Measurements from ENCODE around the gene GPN3. TPM values are rescaled to one million over a fixed set of nuclear protein-coding genes. Genes with fewer than 3 reads are reported as not detected.
"Not testable (repeated sequence)": the region's sequence is repeated elsewhere in the genome, so short reads cannot be mapped to it uniquely, and the experiment has no call there.

GPN3 gene
- total RNA-seq, 6 experiments from 2014 or later, result 22.9 to 30.4 (median 25.1) TPM

DNA sequence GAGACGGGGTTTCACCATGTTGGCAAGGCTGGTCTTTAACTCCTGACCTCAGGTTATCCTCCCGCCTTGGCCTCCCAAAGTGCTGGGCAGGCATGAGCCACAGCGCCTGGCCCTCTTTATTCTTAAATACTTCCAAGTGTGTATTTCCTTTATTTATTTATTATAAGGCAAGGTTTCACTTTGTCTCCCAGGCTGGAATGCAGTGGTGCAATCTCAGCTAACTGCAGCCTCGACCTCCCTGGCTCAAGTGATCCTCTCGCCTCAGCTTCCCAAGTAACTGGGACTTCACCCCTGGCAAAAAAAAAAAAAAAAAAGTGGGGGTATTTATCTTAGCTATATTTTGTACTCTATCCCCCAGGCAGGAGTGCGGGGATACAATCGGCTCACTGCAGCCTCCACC is 7.4 kb upstream of the GPN3 start:
- Mint-ChIP-seq H3K27ac (no peak overlapping the region), H3K9me3 (no peaks in the 10 kb centered on the region), H3K4me1 (ENCODE audit: low read depth) (no peaks in the 10 kb centered on the region), H3K27me3 (ENCODE audit: insufficient read depth) (no peaks in the 10 kb centered on the region; the same call in 1 of the 2 replicates), H3K4me3 (no peak overlapping the region), H3K36me3 (ENCODE audit: low read depth) (0 out of 2 replicates have a peak, but pooled peaks cover 4% of the 10 kb centered on the region)
- TF ChIP-seq, protein P1, sequence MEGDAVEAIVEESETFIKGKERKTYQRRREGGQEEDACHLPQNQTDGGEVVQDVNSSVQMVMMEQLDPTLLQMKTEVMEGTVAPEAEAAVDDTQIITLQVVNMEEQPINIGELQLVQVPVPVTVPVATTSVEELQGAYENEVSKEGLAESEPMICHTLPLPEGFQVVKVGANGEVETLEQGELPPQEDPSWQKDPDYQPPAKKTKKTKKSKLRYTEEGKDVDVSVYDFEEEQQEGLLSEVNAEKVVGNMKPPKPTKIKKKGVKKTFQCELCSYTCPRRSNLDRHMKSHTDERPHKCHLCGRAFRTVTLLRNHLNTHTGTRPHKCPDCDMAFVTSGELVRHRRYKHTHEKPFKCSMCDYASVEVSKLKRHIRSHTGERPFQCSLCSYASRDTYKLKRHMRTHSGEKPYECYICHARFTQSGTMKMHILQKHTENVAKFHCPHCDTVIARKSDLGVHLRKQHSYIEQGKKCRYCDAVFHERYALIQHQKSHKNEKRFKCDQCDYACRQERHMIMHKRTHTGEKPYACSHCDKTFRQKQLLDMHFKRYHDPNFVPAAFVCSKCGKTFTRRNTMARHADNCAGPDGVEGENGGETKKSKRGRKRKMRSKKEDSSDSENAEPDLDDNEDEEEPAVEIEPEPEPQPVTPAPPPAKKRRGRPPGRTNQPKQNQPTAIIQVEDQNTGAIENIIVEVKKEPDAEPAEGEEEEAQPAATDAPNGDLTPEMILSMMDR (IDR thresholded peaks at IDR 0.05), result no peak
- no peak for DNase-seq

- Mint-ChIP-seq H3K27me3 (ENCODE audit: insufficient read depth) (peaks cover 2% of the 10 kb centered on the region), H3K4me1 (ENCODE audit: low read depth) (peaks cover 25% of the 10 kb centered on the region), H3K9me3 (no peaks in the 10 kb centered on the region), H3K4me3 (peak overlapping the region; percentile 97), H3K27ac (peak overlapping the region; percentile 88), H3K36me3 (ENCODE audit: low read depth) (no peaks in the 10 kb centered on the region)
- TF ChIP-seq, protein P1 (IDR thresholded peaks at IDR 0.05), result no peak
- no peak for DNase-seq
Measured at GRCh38 chr12:110467847-110468213, 227 bp downstream of the GPN3 start.

GRCh38 chr12:110466791-110467190 is 1.3 kb downstream of the GPN3 start:
- TF ChIP-seq, protein P1 (IDR thresholded peaks at IDR 0.05), result no peak
- Mint-ChIP-seq H3K9me3 (no peaks in the 10 kb centered on the region), H3K27me3 (ENCODE audit: insufficient read depth) (peaks cover 2% of the 10 kb centered on the region), H3K36me3 (ENCODE audit: low read depth) (no peaks in the 10 kb centered on the region), H3K27ac (peak overlapping the region; percentile 88; the same call in 1 of the 2 replicates), H3K4me1 (ENCODE audit: low read depth) (peaks cover 25% of the 10 kb centered on the region), H3K4me3 (peak overlapping the region; percentile 97)
- no peak for DNase-seq

- not testable (repeated sequence) for H3K27ac Mint-ChIP-seq; H3K27me3 Mint-ChIP-seq (ENCODE audit: insufficient read depth); H3K4me3 Mint-ChIP-seq; H3K9me3 Mint-ChIP-seq; DNase-seq; H3K36me3 Mint-ChIP-seq (ENCODE audit: low read depth)
- H3K4me1 Mint-ChIP-seq (ENCODE audit: low read depth), result peaks cover 25% of the 10 kb centered on the region
Measured at GRCh38 chr12:110465765-110466164, 2.3 kb downstream of the GPN3 start.

DNA sequence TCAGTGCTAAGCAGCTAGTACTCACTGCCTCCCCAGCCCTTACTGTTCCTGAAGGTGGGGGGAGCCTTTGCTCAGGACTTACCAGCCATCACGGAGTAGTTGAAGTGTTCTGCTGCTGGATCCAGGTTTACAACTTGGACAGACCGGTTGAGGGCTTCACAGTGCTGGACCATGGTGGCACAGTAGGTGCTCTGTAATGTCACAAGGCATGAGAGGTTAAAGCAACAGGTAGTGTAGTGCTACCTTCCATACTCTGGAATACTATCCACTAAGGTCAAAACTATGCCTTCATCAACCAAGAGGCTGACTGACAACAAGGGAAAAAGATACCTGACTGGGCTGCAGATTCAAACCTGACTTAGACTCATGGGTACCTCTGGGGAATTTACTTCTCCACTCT is 3.0 kb downstream of the GPN3 start:
- peaks cover 2% of the 10 kb centered on the region for H3K27me3 Mint-ChIP-seq (ENCODE audit: insufficient read depth)
- DNase-seq, result no peak
- H3K9me3 Mint-ChIP-seq, result no peaks in the 10 kb centered on the region
- H3K4me3 Mint-ChIP-seq, result no peak overlapping the region
- peaks cover 24% of the 10 kb centered on the region for H3K4me1 Mint-ChIP-seq (ENCODE audit: low read depth)
- no peaks in the 10 kb centered on the region for H3K36me3 Mint-ChIP-seq (ENCODE audit: low read depth)
- no peak overlapping the region for H3K27ac Mint-ChIP-seq
- TF ChIP-seq, protein P1 (IDR thresholded peaks at IDR 0.05), result no peak

- not testable (repeated sequence) for H3K4me1 Mint-ChIP-seq (ENCODE audit: low read depth); H3K36me3 Mint-ChIP-seq (ENCODE audit: low read depth); H3K9me3 Mint-ChIP-seq; DNase-seq; H3K27me3 Mint-ChIP-seq (ENCODE audit: insufficient read depth); H3K4me3 Mint-ChIP-seq; H3K27ac Mint-ChIP-seq
Measured at GRCh38 chr12:110461189-110461588, 6.9 kb downstream of the GPN3 start.

- TF ChIP-seq, protein P1 (IDR thresholded peaks at IDR 0.05), result no peak
- H3K36me3 Mint-ChIP-seq (ENCODE audit: low read depth), result peaks cover 4% of the 10 kb centered on the region; the same call in 1 of the 2 replicates
- H3K4me1 Mint-ChIP-seq (ENCODE audit: low read depth), result no peaks in the 10 kb centered on the region
- no peak overlapping the region for H3K4me3 Mint-ChIP-seq
- H3K27ac Mint-ChIP-seq, result no peak overlapping the region
- DNase-seq, result no peak
- H3K9me3 Mint-ChIP-seq, result no peaks in the 10 kb centered on the region
- no peaks in the 10 kb centered on the region for H3K27me3 Mint-ChIP-seq (ENCODE audit: insufficient read depth)
Measured at GRCh38 chr12:110458756-110459155, 9.3 kb downstream of the GPN3 start.

Measured in HFFc6 (cell line).